ENCODE measurements around the gene IRX2. TPM values are rescaled to one million over a fixed set of nuclear protein-coding genes. Genes with fewer than 3 reads are reported as not detected.

Gene IRX2
- total RNA-seq, 1 experiment from 2014 or later = 0.10 TPM

GRCh38 chr5:2764581-2764980 lies 13.1 kb upstream of the IRX2 start:
- DNase-seq (ENCODE audit: low read depth, low spot score) (no peak), ATAC-seq (no peak)
- no TSS peak for BruUV-seq (replicated peaks)
- Histone ChIP-seq H3K9me3 (ENCODE audit: control insufficient read depth, insufficient read depth, low read depth, low read length) (no peaks in the 10 kb centered on the region), H3K27me3 (ENCODE audit: control insufficient read depth, insufficient read depth, low read length) (peaks cover 2% of the 10 kb centered on the region; the same call in 1 of the 2 replicates), H3K4me1 (ENCODE audit: control insufficient read depth, insufficient read depth, low read length) (no peaks in the 10 kb centered on the region), H3K36me3 (ENCODE audit: control insufficient read depth, insufficient read depth, low read length) (no peaks in the 10 kb centered on the region), H3K4me3 (ENCODE audit: low read depth in 2 of 2, low read length in 2 of 2) (no peak overlapping the region), H3K27ac (ENCODE audit: low read length) (no peak overlapping the region)
- intact Hi-C loops (cut with micrococcal nuclease; ENCODE audit: unreplicated experiment) = no loop called here
- POLR2A ChIA-PET = no interaction called here
- no peak for TF ChIP-seq TCF7L2 (IDR thresholded peaks at IDR 0.05; ENCODE audit: low read depth, low read length)
- TF ChIP-seq REST (IDR thresholded peaks at IDR 0.05; ENCODE audit: insufficient read depth in 1 of 2, low read depth in 2 of 2, low read length in 1 of 2) = no peak
- no peak for TF ChIP-seq CTCF (IDR thresholded peaks at IDR 0.05)
- no peak for TF ChIP-seq SIN3A (IDR thresholded peaks at IDR 0.05; ENCODE audit: borderline replicate concordance, insufficient read depth, low read depth, low read length)
- TF ChIP-seq POLR2AphosphoS5 (IDR thresholded peaks at IDR 0.05; ENCODE audit: low read depth, low read length) = no peak
- in situ Hi-C loops (cut with HindIII; ENCODE audit: low pct_unique_long_range_greater_than_20kb, low sequenced_read_pairs) = no loop called here
- CTCF ChIA-PET = no interaction called here

GRCh38 chr5:2763533-2763794 lies 12.0 kb upstream of the IRX2 start:
- DNase-seq (ENCODE audit: low read depth, low spot score) (no peak), ATAC-seq (no peak)
- Histone ChIP-seq H3K27me3 (ENCODE audit: control insufficient read depth, insufficient read depth, low read length) (no peaks in the 10 kb centered on the region; the same call in 1 of the 2 replicates), H3K4me1 (ENCODE audit: control insufficient read depth, insufficient read depth, low read length) (no peaks in the 10 kb centered on the region), H3K27ac (ENCODE audit: low read length) (no peak overlapping the region), H3K36me3 (ENCODE audit: control insufficient read depth, insufficient read depth, low read length) (no peaks in the 10 kb centered on the region), H3K4me3 (ENCODE audit: low read depth in 2 of 2, low read length in 2 of 2) (no peak overlapping the region), H3K9me3 (ENCODE audit: control insufficient read depth, insufficient read depth, low read depth, low read length) (no peaks in the 10 kb centered on the region)
- no peak for TF ChIP-seq SIN3A (IDR thresholded peaks at IDR 0.05; ENCODE audit: borderline replicate concordance, insufficient read depth, low read depth, low read length)
- no peak for TF ChIP-seq REST (IDR thresholded peaks at IDR 0.05; ENCODE audit: insufficient read depth in 1 of 2, low read depth in 2 of 2, low read length in 1 of 2)
- no peak for TF ChIP-seq POLR2AphosphoS5 (IDR thresholded peaks at IDR 0.05; ENCODE audit: low read depth, low read length)
- TF ChIP-seq TCF7L2 (IDR thresholded peaks at IDR 0.05; ENCODE audit: low read depth, low read length) = no peak
- TF ChIP-seq CTCF (IDR thresholded peaks at IDR 0.05) = no peak
- POLR2A ChIA-PET = no interaction called here
- no TSS peak for BruUV-seq (replicated peaks)
- in situ Hi-C loops (cut with HindIII; ENCODE audit: low pct_unique_long_range_greater_than_20kb, low sequenced_read_pairs) (no loop called here), intact Hi-C loops (cut with micrococcal nuclease; ENCODE audit: unreplicated experiment) (no loop called here)
- CTCF ChIA-PET = no interaction called here
